ENCODE data around the gene POLN. TPM values are rescaled to one million over a fixed set of nuclear protein-coding genes. Genes with fewer than 3 reads are reported as not detected.
A peak's percentile ranks its signal among the peaks of the same experiment; 100 is the strongest.

Gene POLN
- total RNA-seq, 2 donors from 2014 or later, result 3.8 to 15.2 TPM

GRCh38 chr4:2059046-2059725, 182.7 kb downstream of the POLN start, which contains the start of gene NAT8L:
Gene NAT8L (plus strand): TSS chr4:2059327. CDS start chr4:2059512, 185 bp downstream.
- H3K27ac ChIP-seq, result no peak within 1 kb of the TSS
- no peak for DNase-seq (ENCODE audit: low spot score)
- H3K4me3 ChIP-seq, result peak within 1 kb of the TSS; percentile 23 to 37
- TF ChIP-seq CTCF (IDR thresholded peaks at IDR 0.05) (no peak), POLR2A (IDR thresholded peaks at IDR 0.05) (no peak), POLR2AphosphoS5 (IDR thresholded peaks at IDR 0.05) (no peak)
- H3K36me3 ChIP-seq, result no peaks in the 10 kb centered on the region
- no peaks in the 10 kb centered on the region for H3K9me3 ChIP-seq
- intact Hi-C loops (cut with DNase I), result no loop called here
- WGBS, result 1% methylated on average over 48 of the region's 119 CpGs
- H3K4me1 ChIP-seq (replicated peaks), result no peaks in the 10 kb centered on the region
- peaks cover 12% of the 10 kb centered on the region for H3K27me3 ChIP-seq (replicated peaks; ENCODE audit: insufficient read depth)

- no peak overlapping the region for H3K27ac ChIP-seq
- H3K9me3 ChIP-seq, result no peaks in the 10 kb centered on the region
- H3K27me3 ChIP-seq (replicated peaks; ENCODE audit: insufficient read depth), result peaks cover 12% of the 10 kb centered on the region
- intact Hi-C loops (cut with DNase I), result no loop called here
- no peaks in the 10 kb centered on the region for H3K4me1 ChIP-seq (replicated peaks)
- no peak for TF ChIP-seq POLR2A (IDR thresholded peaks at IDR 0.05)
- no peak for TF ChIP-seq CTCF (IDR thresholded peaks at IDR 0.05)
- TF ChIP-seq POLR2AphosphoS5 (IDR thresholded peaks at IDR 0.05), result no peak
- H3K4me3 ChIP-seq, result peak overlapping the region; percentile 23 to 37
- no peak for DNase-seq (ENCODE audit: low spot score)
- H3K36me3 ChIP-seq, result no peaks in the 10 kb centered on the region
- under 1% methylated on average over 55 of the region's 93 CpGs for WGBS
Observed at GRCh38 chr4:2058264-2059045, 183.5 kb downstream of the POLN start.

GRCh38 chr4:2057382-2058065, 184.4 kb downstream of the POLN start:
- no peaks in the 10 kb centered on the region for H3K9me3 ChIP-seq
- no peak for DNase-seq (ENCODE audit: low spot score)
- peaks cover 12% of the 10 kb centered on the region for H3K27me3 ChIP-seq (replicated peaks; ENCODE audit: insufficient read depth)
- H3K4me1 ChIP-seq (replicated peaks), result no peaks in the 10 kb centered on the region
- TF ChIP-seq POLR2AphosphoS5 (IDR thresholded peaks at IDR 0.05) (no peak), POLR2A (IDR thresholded peaks at IDR 0.05) (no peak), CTCF (IDR thresholded peaks at IDR 0.05) (no peak)
- no peak overlapping the region for H3K27ac ChIP-seq
- no peaks in the 10 kb centered on the region for H3K36me3 ChIP-seq
- H3K4me3 ChIP-seq, result no peak overlapping the region
- intact Hi-C loops (cut with DNase I), result no loop called here
- WGBS, result 71% methylated on average over 26 of the region's 26 CpGs

- no peak for TF ChIP-seq POLR2AphosphoS5 (IDR thresholded peaks at IDR 0.05)
- no peak for TF ChIP-seq CTCF (IDR thresholded peaks at IDR 0.05)
- TF ChIP-seq POLR2A (IDR thresholded peaks at IDR 0.05), result no peak
- 63% methylated on average over 6 of the region's 6 CpGs for WGBS
- Histone ChIP-seq H3K27me3 (replicated peaks; ENCODE audit: insufficient read depth) (peaks cover 8% of the 10 kb centered on the region), H3K4me1 (replicated peaks) (no peaks in the 10 kb centered on the region), H3K27ac (no peak overlapping the region), H3K36me3 (no peaks in the 10 kb centered on the region), H3K9me3 (no peaks in the 10 kb centered on the region), H3K4me3 (no peak overlapping the region)
- DNase-seq (ENCODE audit: low spot score), result no peak
- intact Hi-C loops (cut with DNase I), result no loop called here
Observed at GRCh38 chr4:2054217-2054616, 187.7 kb downstream of the POLN start.
